ENCODE measurements around the gene SNCAIP.
A peak's percentile ranks its signal among the peaks of the same experiment; 100 is the strongest.

The SNCAIP gene

DNA sequence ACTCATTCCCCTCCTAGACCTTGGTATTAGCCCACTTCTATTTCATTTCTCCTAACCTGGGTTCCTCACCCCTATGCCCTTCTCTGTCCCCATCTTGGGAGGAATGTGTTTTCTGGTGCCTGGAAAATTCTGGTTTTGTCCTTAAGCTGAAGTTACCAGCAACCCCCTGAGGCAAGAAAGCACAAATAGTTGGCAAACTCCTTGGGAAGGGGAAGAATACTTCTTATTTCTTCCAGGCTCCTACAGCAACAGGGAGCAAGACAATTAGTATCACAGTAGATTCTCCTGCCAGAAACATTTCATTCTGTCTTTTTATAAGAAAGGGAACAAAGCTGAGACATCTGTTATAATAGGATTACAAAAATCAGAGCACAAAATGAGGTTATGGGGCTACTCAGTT is 142.5 kb downstream of the SNCAIP start:
- Histone ChIP-seq H3K36me3 (no peaks in the 10 kb centered on the region), H3K4me3 (ENCODE audit: low read depth, low read length) (no peak overlapping the region), H3K9me3 (no peaks in the 10 kb centered on the region), H3K27me3 (peaks cover 13% of the 10 kb centered on the region), H3K4me1 (no peaks in the 10 kb centered on the region)
- DNase-seq, result no peak
- TF ChIP-seq, protein P1, sequence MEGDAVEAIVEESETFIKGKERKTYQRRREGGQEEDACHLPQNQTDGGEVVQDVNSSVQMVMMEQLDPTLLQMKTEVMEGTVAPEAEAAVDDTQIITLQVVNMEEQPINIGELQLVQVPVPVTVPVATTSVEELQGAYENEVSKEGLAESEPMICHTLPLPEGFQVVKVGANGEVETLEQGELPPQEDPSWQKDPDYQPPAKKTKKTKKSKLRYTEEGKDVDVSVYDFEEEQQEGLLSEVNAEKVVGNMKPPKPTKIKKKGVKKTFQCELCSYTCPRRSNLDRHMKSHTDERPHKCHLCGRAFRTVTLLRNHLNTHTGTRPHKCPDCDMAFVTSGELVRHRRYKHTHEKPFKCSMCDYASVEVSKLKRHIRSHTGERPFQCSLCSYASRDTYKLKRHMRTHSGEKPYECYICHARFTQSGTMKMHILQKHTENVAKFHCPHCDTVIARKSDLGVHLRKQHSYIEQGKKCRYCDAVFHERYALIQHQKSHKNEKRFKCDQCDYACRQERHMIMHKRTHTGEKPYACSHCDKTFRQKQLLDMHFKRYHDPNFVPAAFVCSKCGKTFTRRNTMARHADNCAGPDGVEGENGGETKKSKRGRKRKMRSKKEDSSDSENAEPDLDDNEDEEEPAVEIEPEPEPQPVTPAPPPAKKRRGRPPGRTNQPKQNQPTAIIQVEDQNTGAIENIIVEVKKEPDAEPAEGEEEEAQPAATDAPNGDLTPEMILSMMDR (IDR thresholded peaks at IDR 0.05; ENCODE audit: low read depth, low read length), result no peak

DNA sequence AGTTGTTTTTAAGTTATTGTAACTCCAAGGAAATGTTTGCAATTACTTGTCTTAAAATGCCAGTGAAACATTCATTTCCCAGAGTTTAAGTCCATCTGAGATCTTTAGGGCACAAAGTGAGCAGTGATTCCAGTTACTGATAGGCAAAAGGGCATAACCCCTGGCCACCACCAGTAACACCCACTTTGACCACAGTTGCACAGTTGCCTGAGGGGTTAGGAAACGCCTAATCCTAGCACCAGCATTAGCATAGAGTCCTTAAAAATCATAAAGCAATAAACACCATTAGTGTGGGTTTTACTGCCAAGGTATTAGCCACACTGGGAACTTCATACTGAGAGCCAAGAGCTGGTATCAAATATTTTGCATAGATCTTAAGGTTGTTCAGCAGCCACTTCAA is 143.9 kb downstream of the SNCAIP start:
- DNase-seq, result no peak
- TF ChIP-seq, protein P1 (IDR thresholded peaks at IDR 0.05; ENCODE audit: low read depth, low read length), result no peak
- Histone ChIP-seq H3K4me1 (no peaks in the 10 kb centered on the region), H3K36me3 (no peaks in the 10 kb centered on the region), H3K27me3 (peaks cover 4% of the 10 kb centered on the region), H3K9me3 (no peaks in the 10 kb centered on the region), H3K4me3 (ENCODE audit: low read depth, low read length) (no peak overlapping the region)

DNA sequence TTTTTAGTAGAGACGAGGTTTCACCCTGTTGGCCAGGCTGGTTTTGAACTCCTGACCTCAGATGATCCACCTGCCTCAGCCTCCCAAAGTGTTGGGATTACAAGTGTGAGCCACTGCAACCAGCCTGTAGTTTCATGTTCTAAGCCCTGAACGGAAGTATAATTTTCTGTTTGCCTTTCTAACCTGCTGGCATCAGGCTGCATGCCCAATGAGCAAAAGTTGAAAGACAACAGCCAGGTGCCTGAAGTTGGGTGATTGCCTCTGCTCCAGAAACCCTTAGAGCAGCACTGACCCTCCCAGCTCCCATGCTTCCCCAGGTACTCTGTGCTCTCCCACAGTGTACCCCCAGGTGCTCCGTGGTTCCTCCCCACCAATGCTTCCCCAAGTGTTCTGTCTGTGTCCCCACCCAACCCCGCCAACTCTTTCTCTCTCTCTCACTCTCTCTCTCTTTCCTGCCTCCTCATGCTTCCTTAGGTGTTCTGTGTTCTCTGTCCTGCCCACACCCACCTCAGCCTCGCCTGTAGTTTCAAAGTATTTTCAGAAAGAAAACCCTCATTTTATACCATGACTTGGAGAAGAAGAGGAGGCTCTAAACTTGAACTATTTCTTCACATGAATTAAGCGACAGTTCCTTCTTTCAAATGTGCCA is 145.3 kb downstream of the SNCAIP start:
- no peak for DNase-seq
- no peaks in the 10 kb centered on the region for H3K4me1 ChIP-seq
- peaks cover 3% of the 10 kb centered on the region for H3K27me3 ChIP-seq
- no peak overlapping the region for H3K4me3 ChIP-seq (ENCODE audit: low read depth, low read length)
- no peaks in the 10 kb centered on the region for H3K36me3 ChIP-seq
- H3K9me3 ChIP-seq, result no peaks in the 10 kb centered on the region
- TF ChIP-seq, protein P1 (IDR thresholded peaks at IDR 0.05; ENCODE audit: low read depth, low read length), result no peak

DNA sequence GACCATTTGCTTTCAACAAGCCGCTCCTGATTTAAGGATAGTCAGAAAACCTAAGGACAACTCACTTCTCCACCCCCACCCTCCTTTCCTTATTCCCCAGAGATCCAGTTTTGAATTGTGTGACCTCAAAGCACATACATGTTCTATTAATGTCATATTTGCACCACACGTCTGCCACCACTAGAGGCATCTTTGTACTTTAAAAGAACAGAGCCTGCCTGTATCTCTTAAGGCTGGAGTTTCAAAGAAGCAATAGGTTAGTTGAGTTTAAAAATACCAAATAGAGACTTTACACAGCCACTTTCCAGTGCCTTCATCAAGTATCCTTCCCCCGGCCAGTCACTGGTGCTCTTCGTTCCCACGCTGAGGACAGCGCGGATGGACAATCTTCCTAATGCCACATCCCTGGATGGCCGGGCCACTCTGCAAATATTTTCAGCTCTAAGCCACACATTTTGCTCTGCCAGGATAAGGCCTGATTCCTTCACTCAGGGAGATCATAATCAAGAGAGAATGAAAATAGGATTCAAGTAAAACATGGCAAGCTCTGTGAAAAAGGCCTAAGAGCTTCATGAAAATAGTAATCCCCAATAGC is 146.3 kb downstream of the SNCAIP start:
- no peak overlapping the region for H3K4me3 ChIP-seq (ENCODE audit: low read depth, low read length)
- DNase-seq, result peak; percentile 24
- TF ChIP-seq, protein P1 (IDR thresholded peaks at IDR 0.05; ENCODE audit: low read depth, low read length), result peak; percentile 79
- H3K27me3 ChIP-seq, result peaks cover 8% of the 10 kb centered on the region
- H3K36me3 ChIP-seq, result no peaks in the 10 kb centered on the region
- H3K4me1 ChIP-seq, result no peaks in the 10 kb centered on the region
- no peaks in the 10 kb centered on the region for H3K9me3 ChIP-seq

DNA sequence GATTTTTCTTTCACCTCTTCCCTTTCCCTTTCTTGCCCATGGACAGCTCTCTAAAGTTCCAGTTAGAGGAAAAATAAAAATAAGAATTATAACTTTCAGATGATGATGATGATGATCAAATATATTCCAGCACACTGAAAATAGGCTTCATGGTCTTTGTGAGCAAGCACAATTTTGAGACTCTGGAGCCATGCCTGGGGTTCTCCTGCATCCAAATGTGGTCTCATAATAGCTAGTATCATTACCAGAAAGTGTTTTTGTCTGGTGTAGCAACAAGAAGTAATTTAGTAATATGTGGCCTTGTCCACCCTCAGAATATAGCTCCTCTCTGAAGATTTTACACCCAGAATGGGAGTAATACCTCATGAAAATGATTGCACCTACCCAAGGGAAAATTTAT is 150.4 kb downstream of the SNCAIP start:
- no peak overlapping the region for H3K4me3 ChIP-seq (ENCODE audit: low read depth, low read length)
- H3K4me1 ChIP-seq, result no peaks in the 10 kb centered on the region

DNA sequence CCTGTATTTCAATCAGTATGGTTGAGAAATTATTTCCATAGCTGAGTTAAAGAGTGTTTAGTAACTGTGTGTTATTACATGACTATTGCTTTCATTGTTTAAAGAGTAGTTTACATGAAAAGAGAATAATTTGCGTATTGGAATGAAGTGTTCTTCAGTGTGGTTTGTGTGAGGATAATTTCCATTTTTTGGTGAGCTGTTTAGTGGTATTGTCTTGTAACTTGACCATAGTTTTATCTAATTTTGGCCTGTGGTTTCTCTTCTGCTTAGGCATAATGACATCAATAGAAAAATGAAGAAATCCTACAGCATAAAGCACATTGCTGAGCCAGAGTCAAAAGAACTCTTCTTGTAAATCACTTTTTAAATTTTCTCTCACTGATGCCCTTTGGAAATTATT is 151.2 kb downstream of the SNCAIP start:
- Histone ChIP-seq H3K4me3 (ENCODE audit: low read depth, low read length) (no peak overlapping the region), H3K36me3 (no peaks in the 10 kb centered on the region), H3K4me1 (no peaks in the 10 kb centered on the region), H3K9me3 (no peaks in the 10 kb centered on the region), H3K27me3 (peaks cover 4% of the 10 kb centered on the region; the same call in 1 of the 2 replicates)
- TF ChIP-seq, protein P1 (IDR thresholded peaks at IDR 0.05; ENCODE audit: low read depth, low read length), result no peak
- DNase-seq, result no peak

More for the DNA sequence above, 150.4 kb downstream of the SNCAIP start:
- no peaks in the 10 kb centered on the region for H3K36me3 ChIP-seq
- DNase-seq, result no peak
- peaks cover 4% of the 10 kb centered on the region; the same call in 1 of the 2 replicates for H3K27me3 ChIP-seq
- TF ChIP-seq, protein P1 (IDR thresholded peaks at IDR 0.05; ENCODE audit: low read depth, low read length), result no peak
- H3K9me3 ChIP-seq, result no peaks in the 10 kb centered on the region
